ENCODE data around the gene CTR9.

- no peak for TF ChIP-seq YY1 (IDR thresholded peaks at IDR 0.05; ENCODE audit: insufficient read depth, insufficient read length)
- no peak for TF ChIP-seq ZNF274 (IDR thresholded peaks at IDR 0.05; ENCODE audit: low read depth, low read length)
- no peak for TF ChIP-seq SUZ12 (IDR thresholded peaks at IDR 0.05; ENCODE audit: extremely low read depth, insufficient read depth, insufficient read length)
Observed at GRCh38 chr11:10762913-10763421, 11.9 kb downstream of the CTR9 start.
